Osteoblast (primary cell): Measurements from ENCODE around the gene UMPS. TPM values are rescaled to one million over a fixed set of nuclear protein-coding genes. Genes with fewer than 3 reads are reported as not detected.

Source experiments
- DNase-seq: peaks from one replicate; pipeline ENCODE4 v3.0.0; 2011; ENCODE audit warnings: low spot score, mixed read lengths; ENCODE audit not compliant: insufficient read length; ENCODE audit errors: missing footprints
- H2AFZ ChIP-seq: 2 replicates; pipeline ENCODE4 v1.6.0; 2011; ENCODE audit warnings: mild to moderate bottlenecking, low read length
- H3K27ac ChIP-seq: 2 replicates; pipeline ENCODE4 v1.5.1; 2011; ENCODE audit warnings: mild to moderate bottlenecking, low read depth, low read length, moderate library complexity
- H3K27me3 ChIP-seq: 2 replicates; pipeline ENCODE4 v1.6.0; 2012; ENCODE audit warnings: mild to moderate bottlenecking, control low read depth, inconsistent platforms, low read length, moderate library complexity; ENCODE audit not compliant: insufficient read depth
- H3K36me3 ChIP-seq: 2 replicates; pipeline ENCODE4 v1.5.1; 2011; ENCODE audit warnings: mild to moderate bottlenecking, low read length, control low read depth, moderate library complexity; ENCODE audit not compliant: insufficient read depth
- H3K4me1 ChIP-seq: 2 replicates; pipeline ENCODE4 v1.5.1; 2011; ENCODE audit warnings: mild to moderate bottlenecking, low read length, control low read depth, moderate library complexity; ENCODE audit not compliant: insufficient read depth
- H3K4me2 ChIP-seq: 2 replicates; pipeline ENCODE4 v1.6.0; 2011; ENCODE audit warnings: mild to moderate bottlenecking, low read length; ENCODE audit not compliant: insufficient read depth
- H3K4me3 ChIP-seq: fragments of 200-600 bp; sonication (generic); 3 replicates; pipeline ENCODE4 v1.5.1; 2012; ENCODE audit warnings: mild to moderate bottlenecking, low read length, inconsistent platforms; ENCODE audit not compliant: insufficient read depth
- H3K79me2 ChIP-seq: 2 replicates; pipeline ENCODE4 v1.6.0; 2012; ENCODE audit warnings: mild to moderate bottlenecking, low read length, control low read depth, inconsistent platforms; ENCODE audit not compliant: insufficient read depth
- H3K9me3 ChIP-seq: 2 replicates; pipeline ENCODE4 v1.5.1; 2011; ENCODE audit warnings: low read depth, low read length, control low read depth
- H4K20me1 ChIP-seq: 2 replicates; pipeline ENCODE4 v1.6.0; 2012; ENCODE audit warnings: mild to moderate bottlenecking, low read length, control low read depth; ENCODE audit not compliant: insufficient read depth
- total RNA-seq: library from RNA; depleted of rRNA; stranded (reverse); fragments of >200 nt; gene quantifications from 2 replicates; pipeline ENCODE4 v1.2.3, GENCODE V29; 2012
- TF ChIP-seq, protein P1 (sequence below): IDR thresholded peaks from 2 replicates; pipeline ENCODE4 v1.5.1; 2011; ENCODE audit warnings: mild to moderate bottlenecking, low read depth, low read length, moderate library complexity; ENCODE audit errors: extremely low read depth

The UMPS gene
- total RNA-seq, 1 donor = 19.5 TPM

DNA sequence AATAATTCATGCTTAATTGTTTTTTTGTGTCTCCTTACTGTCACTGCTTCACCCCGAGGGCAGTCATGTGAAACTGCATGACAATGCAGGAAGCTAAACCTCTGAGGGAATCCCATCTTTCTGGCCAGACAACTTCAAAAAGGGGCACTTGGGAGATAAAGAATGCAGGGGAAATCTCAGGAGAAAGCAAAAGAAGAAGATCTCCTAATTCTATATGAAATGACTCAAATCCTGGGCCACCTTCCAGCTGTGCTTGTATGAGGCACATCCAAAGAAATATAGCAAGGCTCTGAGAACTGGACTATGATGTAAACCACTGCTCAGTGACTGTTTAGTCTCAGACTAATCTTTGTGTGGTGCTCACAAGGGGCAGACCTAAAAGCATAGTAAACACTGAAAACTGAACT lies 22.6 kb upstream of the UMPS start:
- TF ChIP-seq, protein P1, sequence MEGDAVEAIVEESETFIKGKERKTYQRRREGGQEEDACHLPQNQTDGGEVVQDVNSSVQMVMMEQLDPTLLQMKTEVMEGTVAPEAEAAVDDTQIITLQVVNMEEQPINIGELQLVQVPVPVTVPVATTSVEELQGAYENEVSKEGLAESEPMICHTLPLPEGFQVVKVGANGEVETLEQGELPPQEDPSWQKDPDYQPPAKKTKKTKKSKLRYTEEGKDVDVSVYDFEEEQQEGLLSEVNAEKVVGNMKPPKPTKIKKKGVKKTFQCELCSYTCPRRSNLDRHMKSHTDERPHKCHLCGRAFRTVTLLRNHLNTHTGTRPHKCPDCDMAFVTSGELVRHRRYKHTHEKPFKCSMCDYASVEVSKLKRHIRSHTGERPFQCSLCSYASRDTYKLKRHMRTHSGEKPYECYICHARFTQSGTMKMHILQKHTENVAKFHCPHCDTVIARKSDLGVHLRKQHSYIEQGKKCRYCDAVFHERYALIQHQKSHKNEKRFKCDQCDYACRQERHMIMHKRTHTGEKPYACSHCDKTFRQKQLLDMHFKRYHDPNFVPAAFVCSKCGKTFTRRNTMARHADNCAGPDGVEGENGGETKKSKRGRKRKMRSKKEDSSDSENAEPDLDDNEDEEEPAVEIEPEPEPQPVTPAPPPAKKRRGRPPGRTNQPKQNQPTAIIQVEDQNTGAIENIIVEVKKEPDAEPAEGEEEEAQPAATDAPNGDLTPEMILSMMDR = no peak
- Histone ChIP-seq H3K4me1 (peaks cover 10% of the 10 kb centered on the region), H3K9me3 (no peaks in the 10 kb centered on the region), H2AFZ (no peak overlapping the region), H4K20me1 (no peaks in the 10 kb centered on the region), H3K36me3 (no peaks in the 10 kb centered on the region), H3K27ac (peak overlapping the region; percentile 56), H3K4me3 (no peak overlapping the region), H3K27me3 (no peaks in the 10 kb centered on the region), H3K79me2 (no peaks in the 10 kb centered on the region), H3K4me2 (peak overlapping the region; percentile 63)
- DNase-seq = no peak

DNA sequence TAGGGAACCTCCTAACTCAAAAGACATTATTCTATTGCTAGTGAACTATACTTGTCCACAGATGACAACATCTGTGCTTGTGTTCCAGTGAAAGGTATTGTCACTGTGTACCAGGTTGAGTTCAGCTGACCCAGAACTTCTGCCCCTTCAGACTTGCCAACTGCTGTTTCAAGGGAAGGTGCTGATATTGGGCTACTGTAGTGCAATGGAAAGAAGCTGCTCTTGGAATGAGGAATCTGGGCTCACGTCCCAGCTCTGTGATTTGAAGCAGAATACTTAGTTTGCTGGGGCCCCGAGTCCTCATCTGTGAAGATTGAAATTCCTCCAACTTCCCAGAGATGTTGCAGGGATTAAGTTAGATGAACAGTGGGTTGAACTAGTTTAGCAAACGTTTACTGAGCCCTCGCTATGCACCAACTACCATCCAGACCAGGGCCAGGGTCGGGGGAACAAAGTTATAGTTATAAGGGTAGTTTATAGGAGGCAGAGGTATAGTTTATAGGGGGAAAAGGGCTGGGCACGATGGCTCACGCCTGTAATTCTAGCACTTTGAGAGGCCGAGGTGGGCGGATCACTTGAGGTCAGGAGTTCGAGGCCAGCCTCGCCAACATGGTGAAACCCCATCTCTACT lies 15.9 kb upstream of the UMPS start:
- no peaks in the 10 kb centered on the region for H3K36me3 ChIP-seq
- no peak overlapping the region for H2AFZ ChIP-seq
- no peak overlapping the region for H3K4me3 ChIP-seq
- no peak overlapping the region for H3K27ac ChIP-seq
- DNase-seq = no peak
- H3K4me2 ChIP-seq = no peak overlapping the region
- no peaks in the 10 kb centered on the region for H3K4me1 ChIP-seq
- H3K79me2 ChIP-seq = no peaks in the 10 kb centered on the region
- no peaks in the 10 kb centered on the region for H4K20me1 ChIP-seq
- no peaks in the 10 kb centered on the region for H3K9me3 ChIP-seq
- peaks cover 8% of the 10 kb centered on the region for H3K27me3 ChIP-seq
- TF ChIP-seq, protein P1 = no peak

DNA sequence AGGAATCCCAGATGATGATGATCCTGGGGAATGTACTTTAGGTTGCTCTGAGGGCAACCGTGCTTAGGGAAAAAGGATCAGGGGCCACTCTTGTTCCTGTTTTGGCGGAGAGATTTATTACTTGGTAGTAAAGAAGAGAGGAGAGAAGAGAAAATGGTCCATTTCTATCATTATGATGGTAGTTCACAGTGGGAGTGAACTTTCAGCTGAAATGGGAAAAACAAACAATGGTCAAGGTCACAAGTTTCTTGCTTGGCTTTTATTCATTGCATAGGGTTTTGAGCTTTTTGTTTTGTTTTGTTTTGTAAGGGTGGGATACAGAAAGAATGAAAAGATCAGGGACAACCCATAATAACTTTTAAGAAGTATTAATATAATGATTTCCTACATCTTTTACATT lies 7.7 kb upstream of the UMPS start:
- H3K27ac ChIP-seq = no peak overlapping the region
- H3K9me3 ChIP-seq = no peaks in the 10 kb centered on the region
- no peak overlapping the region for H3K4me2 ChIP-seq
- no peak overlapping the region for H2AFZ ChIP-seq
- H3K27me3 ChIP-seq = peaks cover 25% of the 10 kb centered on the region
- H3K4me1 ChIP-seq = no peaks in the 10 kb centered on the region
- DNase-seq = no peak
- H4K20me1 ChIP-seq = no peaks in the 10 kb centered on the region
- TF ChIP-seq, protein P1 = no peak
- no peaks in the 10 kb centered on the region for H3K36me3 ChIP-seq
- H3K79me2 ChIP-seq = no peaks in the 10 kb centered on the region
- no peak overlapping the region for H3K4me3 ChIP-seq

DNA sequence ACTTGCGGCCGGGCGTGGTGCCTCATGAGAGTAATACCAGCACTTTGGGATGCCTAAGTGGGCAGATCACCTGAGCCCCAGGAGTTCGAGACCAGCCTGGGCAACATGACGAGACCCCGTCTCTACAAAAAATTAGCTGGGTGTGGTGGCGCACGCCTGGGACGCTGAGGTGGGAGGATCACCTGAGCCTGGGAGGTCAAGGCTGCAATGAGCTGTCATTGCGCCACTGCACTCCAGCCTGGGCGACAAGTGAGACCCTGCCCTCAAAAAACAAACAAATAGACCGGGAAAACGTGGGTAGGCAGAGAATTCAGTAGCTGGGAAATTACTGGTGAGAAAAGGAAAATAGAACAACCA lies 667 bp downstream of the UMPS start:
- H3K4me3 ChIP-seq = peak overlapping the region; percentile 94
- peaks cover 23% of the 10 kb centered on the region for H3K4me1 ChIP-seq
- H3K27ac ChIP-seq = peak overlapping the region; percentile 92
- H3K36me3 ChIP-seq = peaks cover under 1% of the 10 kb centered on the region
- peak overlapping the region; percentile 89 for H3K4me2 ChIP-seq
- no peaks in the 10 kb centered on the region for H4K20me1 ChIP-seq
- H3K27me3 ChIP-seq = peaks cover 2% of the 10 kb centered on the region
- peak overlapping the region; percentile 99 for H2AFZ ChIP-seq
- DNase-seq = no peak
- TF ChIP-seq, protein P1 = no peak
- peaks cover 40% of the 10 kb centered on the region for H3K79me2 ChIP-seq
- no peaks in the 10 kb centered on the region for H3K9me3 ChIP-seq
